ENCODE measurements around the gene FAM50B.

FAM50B gene

GRCh38 chr6:3895312-3895653, 46.1 kb downstream of the FAM50B start:
- no peak for DNase-seq (ENCODE audit: low read depth)

- no peak for DNase-seq (ENCODE audit: low read depth)
Measured at GRCh38 chr6:3895805-3896204, 46.6 kb downstream of the FAM50B start.

GRCh38 chr6:3898265-3898994, 49.3 kb downstream of the FAM50B start:
- no peak for DNase-seq (ENCODE audit: low read depth)

- no peak for DNase-seq (ENCODE audit: low read depth)
Measured at GRCh38 chr6:3899061-3899460, 49.9 kb downstream of the FAM50B start.

- no peak for DNase-seq (ENCODE audit: low read depth)
Measured at GRCh38 chr6:3899970-3900439, 50.8 kb downstream of the FAM50B start.

Data from activated T-helper 1 cell treated with Interleukin-2 at 50 U/mL for 16 hours (primary cell).